ENCODE results near the gene AGER.

GRCh38 chr6:32149092-32149755, 34.8 kb downstream of the AGER start:
- TF ChIP-seq CTCF (IDR thresholded peaks at IDR 0.05) (no peak), EP300 (IDR thresholded peaks at IDR 0.05) (no peak), POLR2A (IDR thresholded peaks at IDR 0.05) (no peak)

All from upper lobe of left lung (tissue), 4 donors.